Fibroblast of skin of left biceps (primary cell): ENCODE measurements around the gene CLCF1.

Source experiments
- DNase-seq, 2 experiments: peaks; one replicate each; pipeline ENCODE4 v3.0.0-alpha.2; 2013; ENCODE audit warnings: low read depth in 2 of 2

Gene CLCF1

DNA sequence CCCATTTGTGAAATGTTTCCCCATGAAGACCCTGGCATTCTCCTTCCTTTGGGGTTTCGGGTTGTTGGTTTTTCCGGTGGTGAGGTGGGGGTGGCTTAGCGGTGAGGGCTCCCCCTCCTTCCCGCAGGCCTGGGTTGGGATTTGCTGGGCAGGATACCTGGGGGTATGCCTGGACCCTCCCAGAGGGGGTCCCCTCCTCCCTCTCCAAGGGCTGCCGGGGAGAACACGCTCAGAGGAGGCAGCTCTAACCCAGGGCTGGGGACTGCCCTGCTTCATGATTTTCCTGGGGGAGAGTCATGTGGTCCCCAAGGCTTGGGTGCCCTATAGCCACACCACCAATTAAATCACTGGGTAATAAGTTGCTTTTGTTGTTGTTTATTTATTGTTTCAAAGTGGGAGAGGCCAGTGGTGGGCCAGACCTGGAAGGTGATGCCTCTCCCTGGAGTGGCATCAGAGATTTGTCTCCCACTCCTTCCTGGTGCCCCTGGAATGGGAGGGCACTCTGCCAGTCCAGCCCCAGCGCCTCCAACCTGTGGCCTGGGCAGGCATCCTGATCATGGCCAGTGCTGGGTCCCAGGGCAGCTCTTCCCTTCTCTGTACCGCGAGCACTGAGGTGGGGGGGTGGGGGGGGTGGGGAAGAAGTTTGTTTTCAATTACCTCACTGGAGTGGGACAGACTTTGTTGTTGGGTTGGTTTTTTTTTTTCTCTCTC is 1.3 kb upstream of the CLCF1 start:
- no peak for DNase-seq

DNA sequence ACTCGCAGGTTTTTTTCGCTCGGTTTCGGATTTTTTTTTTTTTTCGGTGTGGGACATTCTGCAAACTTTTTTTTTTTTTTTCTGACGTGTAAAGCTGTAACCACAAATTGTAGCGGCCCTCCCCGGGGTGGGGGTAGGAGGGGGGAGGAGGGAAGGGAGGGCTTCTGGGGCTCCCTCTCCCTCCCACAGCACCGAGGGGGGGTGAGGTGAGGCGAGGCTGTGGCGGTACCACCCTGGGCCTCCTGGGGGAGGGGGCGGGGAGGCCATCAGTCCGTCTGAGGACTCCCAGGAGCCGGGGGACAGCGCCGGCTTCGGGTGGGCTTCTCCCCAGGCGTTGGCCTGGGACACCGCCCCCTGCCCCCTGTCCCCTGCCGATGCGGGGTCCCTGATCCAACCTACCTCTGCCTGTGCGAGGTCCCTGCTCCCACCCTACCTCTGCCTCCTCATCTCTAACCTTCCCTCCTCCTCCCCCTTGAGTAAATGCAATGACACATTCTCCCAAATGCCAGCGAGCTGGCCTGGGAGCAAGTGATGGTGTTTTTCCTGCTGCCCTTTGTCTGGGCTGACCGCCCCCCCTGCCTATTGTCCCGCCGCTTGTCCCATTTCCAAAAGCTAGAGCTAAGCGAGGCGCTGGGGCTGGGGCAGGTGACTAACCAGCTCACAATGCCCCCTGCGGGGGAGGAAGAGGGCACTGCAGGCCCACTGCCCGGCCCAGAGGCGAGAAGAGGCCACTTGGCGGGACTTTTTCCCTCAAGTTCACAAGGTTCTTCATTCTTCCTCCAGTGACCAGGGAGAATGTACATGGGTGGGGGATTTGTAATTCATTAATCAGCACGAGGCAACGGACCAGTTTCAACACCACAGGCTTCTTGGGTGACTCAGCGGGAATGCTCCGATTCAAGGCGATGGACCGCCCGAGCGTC is 511 bp upstream of the CLCF1 start:
- peak; percentile 82 to 83 for DNase-seq

DNA sequence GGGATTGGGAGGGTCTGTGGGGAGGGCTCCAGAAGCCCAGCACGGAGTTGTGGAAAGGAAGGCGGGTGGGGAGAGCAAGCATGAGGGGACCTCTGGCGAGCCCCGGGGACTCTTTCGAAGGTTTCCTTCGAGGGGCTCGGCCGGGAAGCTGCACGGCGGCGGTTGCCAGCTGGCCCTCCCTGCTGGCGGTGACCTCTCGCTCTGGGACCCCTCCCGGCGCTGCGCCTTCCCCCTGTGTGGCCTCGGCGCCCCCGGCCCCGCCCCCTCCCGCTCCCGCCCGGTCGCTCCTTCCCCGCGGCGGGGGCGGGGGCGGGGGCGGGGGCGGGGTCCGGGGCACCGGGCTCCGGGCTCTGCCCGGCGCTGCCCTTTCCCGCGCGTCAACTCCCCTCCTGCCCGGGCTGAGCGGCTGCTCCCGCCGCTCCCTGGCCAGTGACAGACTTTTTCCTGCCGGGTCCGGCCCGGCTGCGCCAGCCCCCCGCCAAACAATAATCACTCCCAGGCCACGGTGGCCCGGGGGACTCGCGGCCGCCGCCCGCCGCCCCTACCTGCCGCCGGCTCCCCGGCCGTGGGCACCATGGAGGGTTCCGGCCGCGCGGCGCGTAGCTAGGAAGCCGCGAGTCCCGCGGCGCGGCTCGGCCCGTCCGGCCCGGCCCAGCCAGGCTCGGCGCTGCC is 941 bp downstream of the CLCF1 start:
- no peak for DNase-seq

DNA sequence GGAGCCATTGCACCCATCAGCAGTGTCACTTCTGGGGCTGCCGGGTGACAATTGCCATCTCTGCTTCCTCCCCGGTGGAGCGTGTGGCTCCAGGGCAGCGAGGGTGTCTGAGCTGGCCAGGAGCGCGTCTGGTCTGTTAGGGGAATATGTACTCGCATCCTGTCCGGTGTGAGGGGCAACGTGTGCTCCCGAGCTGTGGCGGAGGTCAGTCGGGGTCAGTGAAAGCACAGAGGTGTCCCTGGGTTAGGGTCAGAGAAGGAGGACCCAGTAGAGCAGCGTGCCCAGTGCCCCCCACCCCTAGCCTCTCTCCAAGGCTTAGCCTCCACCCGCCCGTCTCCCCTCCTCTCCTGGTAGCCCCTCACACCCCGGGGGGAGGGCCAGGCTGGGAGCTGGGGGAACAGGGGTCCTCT is 1.5 kb downstream of the CLCF1 start:
- DNase-seq = no peak

DNA sequence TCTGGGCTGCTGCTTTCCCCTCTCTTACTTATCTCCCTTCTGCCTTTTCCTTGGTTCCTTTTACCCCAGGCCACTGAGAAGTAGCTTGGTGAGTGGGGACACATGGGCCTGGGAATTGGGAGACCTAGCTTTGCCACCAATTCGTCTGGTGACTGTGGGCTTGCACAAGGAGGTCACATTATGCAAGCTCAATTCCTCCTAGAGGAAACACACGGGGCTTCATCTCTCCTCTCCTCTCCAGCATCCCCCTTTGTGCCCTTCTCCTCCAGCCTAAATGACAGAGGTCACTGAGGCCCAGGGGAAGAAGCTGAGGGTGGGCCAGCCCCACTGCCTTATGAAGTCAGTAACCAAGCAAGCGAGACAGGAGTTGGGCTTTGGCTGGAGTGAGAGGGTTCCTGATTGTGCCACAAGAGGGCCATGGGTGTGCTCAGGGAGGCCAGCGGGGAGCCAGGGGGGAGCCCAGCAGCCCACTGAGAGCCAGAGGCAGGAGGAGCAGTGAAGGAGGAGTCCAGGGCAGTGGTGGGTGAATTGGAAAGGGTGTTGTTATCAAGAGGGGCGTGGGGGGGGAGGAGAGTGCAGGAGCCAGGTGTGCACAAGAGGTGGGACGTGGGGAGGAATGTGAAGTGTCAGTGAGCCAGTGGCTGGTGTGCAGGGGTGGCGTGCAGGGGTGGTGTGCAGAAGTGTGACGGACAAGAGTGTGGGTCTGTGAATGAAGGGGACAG is 2.0 kb downstream of the CLCF1 start:
- no peak for DNase-seq

DNA sequence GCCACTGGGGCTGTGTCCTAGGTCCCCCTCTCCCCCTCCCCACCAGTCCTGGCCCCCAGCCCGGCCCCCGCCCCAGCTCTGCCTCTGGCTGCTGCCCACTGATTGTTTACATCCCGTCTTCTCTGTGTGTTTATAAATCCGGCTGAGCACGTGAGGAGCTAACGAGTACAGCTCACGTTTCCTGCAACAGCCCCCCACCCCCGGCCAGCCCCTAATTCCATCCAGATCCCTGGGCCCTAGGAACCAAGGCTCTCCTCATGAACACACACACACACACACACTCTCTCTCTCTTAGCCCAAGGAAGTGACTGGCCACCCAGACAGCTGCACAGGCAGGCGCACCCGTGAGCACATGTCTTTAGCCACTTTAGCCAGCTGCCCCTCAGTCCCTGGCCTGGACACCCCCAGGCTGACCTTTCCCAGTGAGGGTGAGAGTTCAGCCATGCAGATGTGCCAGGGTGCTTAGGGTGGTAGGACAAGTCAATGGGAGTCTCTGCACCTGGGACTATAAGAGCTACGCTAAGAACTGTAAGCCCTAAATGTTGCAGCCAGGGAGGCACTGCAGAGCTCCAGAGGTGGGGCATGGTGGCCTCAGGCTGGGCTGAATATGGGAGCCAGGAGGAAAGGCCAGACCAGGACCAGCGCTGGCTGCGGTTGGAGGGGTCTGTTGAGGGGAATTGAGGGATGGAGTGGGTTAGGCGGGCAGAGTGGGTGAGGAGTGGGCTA is 2.9 kb downstream of the CLCF1 start:
- DNase-seq = no peak

DNA sequence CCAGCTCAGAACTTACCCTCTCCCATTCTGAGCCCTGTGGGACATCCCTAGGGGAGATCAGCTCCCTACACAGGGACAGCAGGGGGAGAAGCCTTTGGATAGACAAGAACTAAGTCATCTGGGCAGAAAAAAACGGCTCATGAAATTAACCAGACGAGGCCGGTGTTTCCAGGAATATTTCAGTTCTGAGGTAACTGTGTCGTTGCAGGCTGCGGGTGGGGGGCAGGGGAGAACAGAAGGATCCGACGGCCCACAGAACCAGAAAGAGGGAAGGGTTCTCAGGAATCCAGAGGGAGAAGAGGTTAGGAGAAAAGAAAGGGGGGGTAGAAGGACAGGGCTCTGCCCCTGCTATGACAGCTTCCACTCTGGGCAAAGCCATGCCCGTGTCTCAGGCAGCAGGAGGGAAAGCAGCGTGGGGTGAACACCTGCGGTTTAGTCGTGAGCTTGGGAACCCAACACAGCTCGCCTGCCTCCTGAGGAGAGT is 3.6 kb downstream of the CLCF1 start:
- DNase-seq = no peak

DNA sequence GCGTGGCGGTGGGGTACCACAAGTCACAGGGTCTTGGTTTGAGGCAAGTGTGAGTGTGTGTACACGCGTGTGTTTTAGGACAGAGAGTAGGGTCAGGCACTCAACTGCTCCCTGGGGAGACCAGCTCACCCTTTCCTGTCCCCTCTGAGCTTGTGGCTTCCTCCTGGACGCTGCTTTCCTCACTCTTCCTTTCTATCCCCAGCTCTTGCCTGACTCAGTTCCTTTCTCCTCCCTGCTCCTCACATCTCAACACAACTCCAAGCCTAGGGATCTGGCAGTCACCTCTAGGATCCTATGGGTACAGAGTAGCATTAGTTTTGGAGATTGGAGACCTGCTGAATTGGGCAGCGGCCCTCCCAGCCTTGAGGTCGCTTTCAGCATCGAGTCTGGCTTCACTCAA is 4.1 kb downstream of the CLCF1 start:
- DNase-seq = no peak

DNA sequence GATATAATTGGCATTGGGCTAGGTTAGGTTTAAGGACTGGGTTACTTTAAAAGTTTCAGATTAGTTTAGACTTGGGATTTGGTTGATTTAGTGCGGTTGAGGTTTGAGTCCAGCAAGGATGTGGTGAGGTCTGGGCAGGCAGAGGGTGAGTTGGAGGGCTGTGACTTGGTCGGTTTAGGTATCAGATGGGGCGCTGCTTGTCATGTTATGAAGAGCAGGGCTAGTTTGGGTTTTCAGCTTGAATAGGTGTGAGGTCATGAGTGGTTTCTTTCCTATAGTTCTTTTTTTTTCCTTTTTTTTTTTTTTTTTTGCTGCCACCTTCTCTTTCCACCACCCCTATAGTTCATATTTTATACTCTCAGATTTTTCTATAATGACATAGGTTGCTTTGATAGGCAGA is 4.8 kb downstream of the CLCF1 start:
- no peak for DNase-seq

DNA sequence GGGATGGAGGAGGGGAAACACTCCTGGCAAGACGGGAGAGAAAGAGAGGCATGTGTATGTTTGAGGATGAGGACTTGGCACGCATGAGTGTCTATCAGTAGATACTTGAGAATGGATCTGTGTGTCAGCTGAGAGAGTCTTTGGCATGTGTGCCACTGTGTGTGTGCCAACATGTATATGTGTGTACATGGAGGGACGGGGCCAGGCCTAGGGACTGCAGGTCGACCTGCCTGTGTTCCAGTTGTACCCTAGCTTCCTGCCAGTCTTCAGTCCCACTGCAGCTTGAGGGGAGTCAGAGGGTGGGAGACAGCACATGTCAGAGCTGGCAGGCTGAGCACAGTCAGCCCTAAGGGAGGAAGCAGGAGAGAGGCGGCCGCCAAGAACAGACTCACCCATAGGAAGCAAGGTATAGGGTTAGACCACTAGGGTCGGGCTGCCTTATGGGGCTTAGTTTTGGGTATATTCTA is 5.6 kb downstream of the CLCF1 start:
- DNase-seq = no peak

DNA sequence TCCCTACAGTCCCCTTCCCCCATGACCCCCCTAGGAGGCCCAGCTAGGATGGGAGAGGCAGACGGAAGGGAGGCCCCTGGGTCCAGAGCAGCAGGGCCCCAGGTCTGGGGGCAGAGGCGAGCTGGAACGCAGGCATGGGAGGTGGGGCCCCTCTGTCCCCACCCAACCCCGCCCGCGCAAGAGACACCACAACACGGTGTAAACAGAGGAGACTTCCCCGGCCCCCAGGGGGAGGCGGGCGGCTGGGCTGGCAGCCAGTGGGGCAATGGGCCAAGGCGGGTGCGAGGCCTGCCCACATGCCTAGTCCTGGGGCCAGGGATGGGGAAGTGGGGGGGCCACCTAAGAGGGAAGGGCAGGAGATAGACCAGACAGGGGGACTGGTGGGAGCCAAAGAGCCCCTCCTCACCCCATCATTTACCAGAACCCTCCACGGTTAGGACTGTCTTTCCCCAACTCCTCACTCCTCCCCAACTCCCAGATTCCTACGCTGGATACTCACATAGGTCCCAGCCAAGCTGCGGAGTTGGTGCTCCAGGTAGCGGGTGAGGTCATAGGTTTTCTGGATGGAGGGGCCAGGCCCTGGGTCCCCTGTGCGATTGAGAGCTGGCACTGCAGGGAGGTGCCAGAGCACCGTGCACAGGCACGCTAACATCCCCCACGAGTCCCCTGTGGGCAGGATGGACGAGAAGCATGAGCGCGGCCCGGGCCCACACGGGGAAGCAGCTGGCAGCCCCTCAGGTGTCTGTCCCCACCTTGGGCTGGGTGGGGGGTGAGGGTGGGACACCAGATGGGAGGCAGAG is 6.2 kb downstream of the CLCF1 start:
- no peak for DNase-seq

DNA sequence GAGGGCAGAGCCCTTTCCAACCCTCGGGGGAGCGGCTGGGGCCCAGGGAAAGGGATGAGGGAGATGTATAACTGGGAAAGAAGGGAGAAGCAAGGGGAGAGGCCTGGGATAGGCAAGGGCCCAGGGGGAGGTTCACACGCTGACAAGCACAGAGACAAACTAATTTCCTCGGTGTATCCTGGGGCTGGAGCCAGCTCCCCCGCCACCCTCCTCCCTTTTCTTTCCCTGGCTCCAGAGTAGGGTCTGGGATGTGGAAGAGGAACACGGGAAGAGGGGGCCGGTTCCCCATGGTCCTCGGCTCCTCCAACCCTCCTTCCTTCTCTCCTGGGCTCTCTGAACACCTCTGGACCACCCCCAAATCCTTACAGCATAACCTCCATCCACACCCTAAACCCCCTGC is 6.9 kb downstream of the CLCF1 start:
- no peak for DNase-seq

DNA sequence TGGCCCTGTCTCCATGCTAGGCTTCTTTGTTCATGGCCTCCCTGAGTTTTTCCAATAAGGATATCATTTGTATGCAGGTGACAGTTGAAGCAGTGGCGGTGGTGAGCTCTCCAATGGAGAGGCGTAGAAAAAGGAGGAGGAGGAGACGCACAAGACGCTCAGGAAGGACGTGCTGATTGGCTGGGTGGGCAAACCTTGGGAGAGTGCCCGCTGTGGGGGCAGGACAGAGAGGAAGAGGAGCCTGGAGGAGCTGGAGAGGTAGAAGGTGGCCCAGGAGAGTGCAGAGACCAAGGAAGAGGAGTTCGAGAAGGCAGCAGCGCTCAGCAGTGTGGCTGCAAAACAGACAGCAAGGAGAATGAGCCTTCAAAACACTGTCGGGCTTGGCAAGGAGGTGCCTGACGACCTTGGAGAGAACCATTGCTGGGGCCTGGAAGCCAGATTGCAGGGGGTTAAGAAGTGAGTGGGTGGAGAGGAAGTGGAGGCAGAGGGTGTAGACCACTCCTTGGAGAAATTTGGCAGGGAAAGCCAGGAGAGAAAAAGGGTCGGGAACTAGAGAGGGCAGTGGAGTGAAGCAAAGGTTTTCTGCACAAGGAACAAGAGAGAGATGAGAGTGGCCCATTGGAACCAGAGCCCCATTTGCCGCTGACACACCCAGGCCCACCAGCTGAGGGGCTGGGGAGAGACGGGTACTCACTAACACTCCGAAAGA is 7.5 kb downstream of the CLCF1 start:
- DNase-seq = no peak

DNA sequence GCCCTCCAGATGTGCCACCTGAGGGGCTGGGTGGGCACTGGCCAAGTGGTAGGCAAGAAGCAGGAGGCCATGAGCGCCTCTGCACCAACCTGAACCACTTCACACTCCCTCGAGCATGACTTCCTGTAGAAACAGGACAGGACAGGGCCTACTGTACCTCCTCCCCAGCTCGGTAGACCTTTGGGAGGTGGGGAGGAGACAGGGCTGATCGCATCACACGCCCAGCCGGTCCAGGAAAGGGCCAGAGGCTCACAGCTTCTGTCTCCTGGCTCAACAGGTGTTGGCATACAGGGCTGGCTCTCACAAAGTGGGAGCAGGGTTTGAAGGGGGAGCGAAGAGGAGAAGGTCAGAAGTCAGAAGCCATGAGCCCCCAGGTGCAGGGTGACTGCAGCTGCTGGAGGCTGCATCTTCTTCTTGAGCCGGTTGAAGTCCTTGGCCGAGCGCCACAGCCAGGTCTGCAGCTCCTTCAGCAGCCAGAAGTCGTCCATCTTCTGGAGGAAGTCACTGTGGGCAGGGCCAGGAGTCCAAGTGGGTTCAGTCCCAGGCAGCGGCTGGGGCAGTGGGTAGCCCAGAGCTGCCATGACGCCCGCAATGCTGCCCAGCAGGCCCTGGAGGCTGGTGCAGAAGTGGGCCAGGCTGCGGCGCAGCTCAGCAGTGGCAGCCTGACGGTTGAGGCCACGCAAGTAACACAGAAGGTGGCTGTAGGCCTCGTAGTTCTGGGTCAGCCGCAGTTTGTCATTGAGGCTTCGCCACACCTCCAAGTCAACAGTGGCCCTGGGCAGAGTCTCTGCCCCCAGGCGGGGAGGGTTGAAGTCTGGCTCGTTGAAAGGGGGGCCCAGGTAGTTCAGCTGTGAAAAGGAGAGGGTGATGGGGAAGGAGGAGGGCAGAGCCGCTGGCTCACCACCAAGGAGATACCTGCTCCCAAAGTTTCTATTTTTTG is 8.3 kb downstream of the CLCF1 start:
- no peak for DNase-seq

DNA sequence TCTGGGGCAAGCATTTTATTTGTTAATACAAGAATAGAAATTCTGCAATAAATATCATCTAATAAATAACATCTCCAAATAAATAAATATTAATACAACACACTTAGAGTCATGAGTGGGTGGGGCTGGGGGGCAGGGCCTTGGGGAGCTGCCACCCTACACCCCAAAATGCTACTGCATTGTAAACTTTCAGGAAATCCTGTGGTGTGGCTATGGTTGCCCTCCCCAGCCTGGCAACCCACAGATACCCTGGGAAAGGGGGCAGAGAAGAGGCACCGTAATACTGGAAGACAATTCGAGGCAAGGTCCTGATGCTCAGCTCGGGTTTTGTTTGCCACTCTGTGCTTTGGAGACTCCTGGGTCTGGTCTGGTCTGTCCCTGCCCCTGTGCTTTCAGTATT is 9.2 kb downstream of the CLCF1 start:
- no peak for DNase-seq

DNA sequence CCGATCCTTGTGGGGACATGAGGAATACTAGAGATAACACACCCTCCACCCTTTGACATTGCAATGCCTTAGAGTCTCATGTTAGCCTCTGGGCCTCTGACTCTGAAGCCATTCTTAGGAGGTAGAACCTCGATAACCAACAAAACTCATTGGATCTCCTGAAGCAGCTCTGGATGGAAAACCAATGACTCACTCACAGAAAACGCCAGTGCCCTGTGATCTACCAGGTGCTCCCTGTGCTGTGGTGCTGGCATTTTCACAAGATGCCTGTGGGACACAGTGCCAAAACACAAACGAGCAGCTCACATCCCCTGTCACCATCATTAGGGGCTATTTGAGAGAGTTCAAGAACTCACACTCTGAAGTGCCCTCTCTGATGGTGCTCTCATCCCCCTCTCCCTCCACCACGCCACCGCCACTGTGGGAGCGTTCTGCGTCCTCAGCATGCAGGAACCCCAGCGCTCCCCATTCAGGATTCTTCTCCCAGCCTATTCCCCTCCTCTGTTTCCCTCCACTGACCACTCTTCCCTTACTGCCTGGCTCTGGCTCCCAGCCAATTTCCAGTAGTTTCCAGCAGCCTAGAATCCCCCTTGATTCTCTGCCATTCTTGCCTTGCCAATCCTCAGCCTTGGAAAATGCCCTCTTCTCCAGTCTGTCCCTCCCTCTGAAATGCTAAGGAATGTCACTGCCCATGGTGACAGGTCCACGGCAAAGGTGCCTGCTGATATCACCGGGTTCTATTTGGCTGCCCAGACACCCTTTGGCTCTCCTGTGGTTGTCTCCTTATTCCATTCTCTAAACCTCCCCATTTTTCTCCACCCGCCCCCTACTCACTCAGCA is 15.3 kb downstream of the CLCF1 start:
- no peak for DNase-seq

DNA sequence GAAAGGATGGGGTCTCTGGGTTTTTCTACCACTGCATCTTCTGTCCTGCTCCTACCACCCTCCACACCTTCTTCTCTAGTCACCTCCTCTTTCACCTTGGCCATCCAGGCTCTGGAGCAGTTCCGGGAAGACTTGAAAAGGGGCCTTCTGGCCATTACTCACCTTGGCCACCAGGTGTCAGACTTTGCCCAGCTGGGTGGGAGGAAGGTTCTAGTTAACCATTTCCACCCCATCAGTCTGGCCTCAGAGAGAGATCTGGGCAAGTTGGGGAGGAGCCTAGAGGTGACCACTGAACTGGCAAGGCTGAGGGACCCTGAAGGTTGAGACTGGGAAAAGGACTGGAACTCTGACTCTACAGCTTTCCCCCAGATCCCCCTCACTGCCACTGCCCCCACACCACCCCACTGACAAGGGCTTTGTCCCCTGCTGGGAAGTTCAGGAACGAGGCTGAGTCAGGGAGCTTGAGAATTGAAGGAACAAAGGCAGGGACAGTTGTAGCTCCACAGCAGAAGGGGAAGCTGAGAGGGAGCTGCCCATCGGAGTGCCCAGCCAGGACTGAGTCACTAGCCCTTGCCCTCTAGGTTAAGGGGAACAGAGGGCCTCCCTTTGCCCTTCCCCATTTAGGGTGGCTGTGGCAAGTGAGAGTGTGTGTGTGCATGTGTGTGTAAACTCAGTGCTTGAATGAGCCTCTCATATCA is 16.4 kb downstream of the CLCF1 start:
- DNase-seq = no peak
